SH-SY5Y (cell line): ENCODE data around the gene CREBBP.

ENCODE experiments used
- GATA2 ChIP-seq: IDR thresholded peaks from 2 replicates; pipeline ENCODE4 v1.6.1; 2011; ENCODE audit warnings: mild to moderate bottlenecking, low read depth, low read length
- GATA3 ChIP-seq: IDR thresholded peaks from 2 replicates; pipeline ENCODE4 v1.6.1; 2011; ENCODE audit warnings: low read depth, mild to moderate bottlenecking, low read length, moderate library complexity

The CREBBP gene

GRCh38 chr16:3868556-3868955 lies 12.0 kb downstream of the CREBBP start:
- TF ChIP-seq GATA2 (no peak), GATA3 (no peak)

DNA sequence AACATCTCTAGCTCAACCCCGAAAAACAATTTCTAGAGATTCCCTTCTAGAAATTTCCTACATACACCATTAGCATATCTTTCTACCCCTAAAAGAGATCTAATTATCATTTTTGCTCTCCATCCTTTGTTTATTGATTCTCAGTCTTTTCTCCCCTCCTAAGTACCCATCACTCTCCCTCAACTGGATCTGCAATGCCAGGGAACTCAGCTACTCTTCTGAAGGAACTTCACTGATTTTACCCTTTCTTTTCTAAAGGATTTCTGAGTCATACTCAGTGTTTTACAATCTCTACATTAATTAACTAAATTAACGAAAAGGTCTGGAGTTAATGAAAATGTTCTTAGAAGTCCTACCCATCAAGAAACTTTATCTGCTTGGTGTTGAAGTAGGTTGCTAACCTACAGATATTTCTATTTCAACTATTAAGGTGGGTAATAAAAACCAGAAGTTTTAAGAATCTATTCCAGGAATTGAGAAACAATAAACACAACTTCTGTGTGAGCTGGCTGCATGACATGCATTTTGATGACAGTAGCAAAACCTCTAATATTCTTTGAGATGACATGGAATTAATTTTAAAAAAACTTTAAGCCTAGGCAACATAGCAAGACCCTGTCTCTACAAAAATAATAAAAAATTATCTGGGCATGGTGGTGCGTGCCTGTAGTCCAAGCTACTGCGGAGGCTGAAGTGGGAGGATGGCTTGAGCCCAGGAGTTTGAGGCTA lies 13.6 kb downstream of the CREBBP start:
- TF ChIP-seq GATA3 (no peak), GATA2 (no peak)

GRCh38 chr16:3865241-3865640 lies 15.3 kb downstream of the CREBBP start:
- TF ChIP-seq GATA2 (no peak), GATA3 (no peak)

DNA sequence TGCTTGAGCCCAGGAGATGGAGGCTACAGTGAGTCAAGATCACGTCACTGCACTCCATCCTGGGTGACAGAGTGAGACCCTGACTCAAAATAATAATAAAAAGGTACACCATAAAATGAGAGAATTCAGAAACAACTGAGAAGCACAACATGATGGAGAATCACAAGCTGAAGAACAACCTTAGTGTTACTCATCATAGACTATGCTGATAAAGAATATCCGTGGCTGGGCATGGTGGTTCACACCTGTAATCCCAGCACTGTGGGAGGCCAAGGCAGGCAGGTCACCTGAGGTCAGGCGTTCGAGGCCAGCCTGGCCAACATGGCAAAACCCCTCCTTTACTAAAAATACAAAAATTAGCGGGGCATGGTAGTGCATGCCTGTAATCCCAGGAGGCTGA lies 16.0 kb downstream of the CREBBP start:
- TF ChIP-seq GATA3 (no peak), GATA2 (no peak)

GRCh38 chr16:3863587-3863986 lies 16.9 kb downstream of the CREBBP start:
- TF ChIP-seq GATA2 (no peak), GATA3 (no peak)

DNA sequence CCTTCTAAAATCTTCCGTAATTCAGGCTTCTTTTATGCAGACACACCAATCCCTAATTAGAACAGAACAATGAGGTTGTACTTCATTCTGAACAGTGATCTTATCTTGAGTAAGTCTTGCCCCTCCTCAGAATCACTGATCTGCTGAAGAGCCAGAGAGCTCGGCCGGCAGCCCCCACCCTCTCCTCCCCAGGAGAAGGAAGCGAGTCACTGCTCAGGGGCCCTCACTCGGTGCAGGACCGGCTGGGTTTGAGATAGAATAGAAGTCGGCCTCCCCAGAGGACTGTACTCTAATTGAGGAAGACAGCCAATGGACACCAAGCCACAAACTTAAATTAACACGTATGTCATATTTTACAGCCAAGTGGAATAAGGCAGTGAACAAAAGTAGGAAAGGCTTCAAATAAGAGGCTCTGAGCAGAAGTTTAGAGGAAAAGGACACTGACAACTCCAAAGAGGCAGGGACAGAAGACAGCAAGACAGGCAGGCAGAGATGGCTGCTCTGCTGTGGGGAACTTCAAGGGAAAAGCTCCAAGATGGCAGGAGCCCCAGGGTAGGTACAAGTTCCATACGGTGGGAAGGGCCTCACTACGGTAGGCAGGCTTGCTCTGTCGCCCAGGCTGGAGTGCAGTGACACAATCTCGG lies 18.6 kb downstream of the CREBBP start:
- TF ChIP-seq GATA3: no peak
- no peak for TF ChIP-seq GATA2

DNA sequence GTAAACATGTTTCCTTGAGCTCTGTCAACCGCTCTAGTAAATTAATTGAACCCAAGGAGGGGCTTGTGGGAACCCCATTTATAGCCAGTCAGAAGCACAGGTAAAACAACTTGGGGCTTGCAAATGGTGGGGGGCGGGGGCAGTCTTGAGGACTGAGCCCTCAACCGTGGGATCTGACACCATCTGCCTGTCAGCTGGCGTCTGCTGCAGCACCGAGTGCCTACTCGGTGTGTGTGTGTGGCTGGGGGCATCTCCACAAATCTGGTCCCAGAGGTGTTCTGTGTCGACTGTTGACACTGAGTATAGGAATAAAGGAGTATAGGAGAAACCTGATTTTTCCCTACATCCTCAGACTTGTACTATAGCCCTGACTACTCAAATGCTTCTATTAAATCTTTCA lies 20.6 kb downstream of the CREBBP start:
- TF ChIP-seq GATA2 (no peak), GATA3 (no peak)

DNA sequence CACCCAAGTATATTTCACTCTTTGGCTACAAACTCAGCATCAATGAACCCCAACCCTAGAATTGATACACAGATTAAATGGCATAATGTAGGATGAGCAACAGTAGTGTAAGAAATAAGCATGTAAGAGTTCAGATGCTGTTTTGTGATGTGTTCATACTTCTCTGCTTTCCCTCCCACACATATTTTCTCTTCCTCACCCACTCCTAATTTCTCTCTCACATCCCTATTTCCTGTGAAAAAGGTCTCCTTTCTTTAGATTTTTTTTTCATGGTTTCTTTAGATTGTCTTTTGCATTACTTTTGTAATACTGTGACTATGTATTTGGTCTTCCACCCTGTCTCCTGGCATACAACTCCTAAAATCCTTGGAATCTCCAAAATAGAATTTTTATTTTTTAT lies 21.7 kb downstream of the CREBBP start:
- no peak for TF ChIP-seq GATA3
- no peak for TF ChIP-seq GATA2

DNA sequence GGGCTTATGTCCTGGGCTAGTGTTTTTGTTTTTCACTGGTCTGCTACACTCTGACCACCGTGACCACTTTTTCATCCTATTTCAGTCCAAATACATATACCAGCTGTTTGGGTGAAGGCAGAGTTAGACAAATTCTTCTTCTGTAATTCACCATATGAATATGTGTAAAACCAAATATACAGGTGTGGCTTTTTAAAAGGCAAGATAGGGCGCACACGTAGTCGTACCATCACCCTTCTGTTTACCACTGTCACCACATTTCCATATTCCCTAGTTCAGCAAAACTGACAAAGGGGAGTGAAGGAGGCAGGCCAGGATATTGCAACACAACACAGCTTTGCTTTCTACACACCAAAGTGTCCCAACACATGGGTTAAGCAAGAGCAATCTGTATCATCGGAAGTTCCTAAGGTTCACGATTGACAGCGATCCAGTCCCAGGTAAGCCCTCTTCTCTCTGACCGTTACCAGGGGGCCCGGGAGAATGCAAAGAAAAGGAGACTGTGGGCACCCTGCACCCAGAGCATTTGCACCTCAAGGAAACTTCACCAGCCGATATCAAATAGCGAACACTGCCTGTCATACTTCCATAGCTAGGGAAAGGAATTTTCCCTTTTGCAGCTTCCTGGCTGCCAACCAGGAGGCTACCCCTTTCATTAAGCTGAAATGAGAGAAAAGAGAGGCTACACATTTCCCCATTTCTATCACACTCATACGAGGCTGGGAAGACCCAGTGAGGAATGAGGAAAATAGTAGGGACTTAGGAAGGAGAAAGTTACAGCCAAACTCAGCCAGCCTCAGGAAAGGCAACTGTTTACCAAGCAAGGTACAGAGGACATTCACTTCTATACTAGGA lies 23.1 kb downstream of the CREBBP start:
- TF ChIP-seq GATA3: no peak
- no peak for TF ChIP-seq GATA2

- TF ChIP-seq GATA2 (no peak), GATA3 (no peak)
These were observed 24.0 kb downstream of the CREBBP start for GRCh38 chr16:3856367-3857141.

DNA sequence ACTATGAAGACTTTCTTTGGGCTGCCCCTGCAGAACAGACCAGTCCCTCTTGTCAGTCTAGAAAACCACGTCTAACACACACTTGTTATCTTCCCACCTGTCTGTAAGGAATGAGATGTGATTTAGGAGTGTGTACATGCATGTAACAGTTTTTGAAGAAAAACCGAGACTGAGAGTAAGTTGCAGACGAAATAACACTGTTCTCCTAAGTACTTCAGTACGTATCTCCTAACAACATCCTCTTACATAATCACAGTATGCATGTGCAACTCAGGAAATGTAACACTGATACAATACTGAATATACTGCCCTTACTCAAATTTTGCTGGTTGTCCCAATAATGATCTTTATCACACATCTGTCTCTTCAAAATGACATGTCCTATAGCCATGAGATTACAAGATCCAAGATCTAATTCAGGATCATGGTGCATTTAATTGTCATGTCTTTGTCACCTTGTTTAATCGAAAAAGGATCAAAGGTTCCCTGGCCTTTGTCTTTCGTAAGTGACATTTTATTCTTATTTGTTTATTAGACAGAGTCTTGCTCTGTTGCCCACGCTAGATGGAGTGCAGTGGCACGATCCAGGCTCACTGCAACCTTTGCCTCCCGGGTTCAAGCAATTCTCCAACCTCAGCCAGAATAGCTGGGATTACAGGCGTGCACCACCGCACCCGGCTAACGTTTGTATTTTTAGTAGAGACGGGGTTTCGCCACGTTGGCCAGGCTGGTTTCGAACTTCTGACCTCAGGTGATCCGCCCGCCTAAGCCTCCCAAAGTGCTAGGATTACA lies 25.6 kb downstream of the CREBBP start:
- no peak for TF ChIP-seq GATA2
- no peak for TF ChIP-seq GATA3

DNA sequence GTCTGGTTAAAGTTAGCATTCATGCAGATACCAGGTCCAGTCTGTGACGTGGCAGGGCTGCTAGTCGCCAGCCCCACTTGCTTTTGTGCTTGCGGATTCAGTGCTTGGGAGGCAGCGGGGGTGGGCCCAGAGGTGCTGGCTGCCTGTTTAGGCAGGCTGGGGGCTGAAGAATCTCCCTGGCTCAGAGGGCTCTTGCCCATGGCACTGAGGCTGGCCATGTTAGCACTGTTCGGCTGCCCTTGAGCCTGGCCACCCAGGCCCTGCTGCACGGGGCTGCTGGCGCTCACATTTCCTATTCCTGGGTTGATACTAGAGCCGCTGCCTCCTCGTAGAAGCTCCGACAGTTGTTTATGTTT lies 30.0 kb downstream of the CREBBP start:
- TF ChIP-seq GATA3 (no peak), GATA2 (no peak)

- TF ChIP-seq GATA3 (no peak), GATA2 (no peak)
These were observed 30.6 kb downstream of the CREBBP start for GRCh38 chr16:3849751-3850543.
